ENCODE results near the gene STATH. TPM values are rescaled to one million over a fixed set of nuclear protein-coding genes. Genes with fewer than 3 reads are reported as not detected.
"Not testable (repeated sequence)": the region's sequence is repeated elsewhere in the genome, so short reads cannot be mapped to it uniquely, and the experiment has no call there.

The STATH gene
- total RNA-seq, 1 experiment from 2014 or later, result 6.8 TPM

DNA sequence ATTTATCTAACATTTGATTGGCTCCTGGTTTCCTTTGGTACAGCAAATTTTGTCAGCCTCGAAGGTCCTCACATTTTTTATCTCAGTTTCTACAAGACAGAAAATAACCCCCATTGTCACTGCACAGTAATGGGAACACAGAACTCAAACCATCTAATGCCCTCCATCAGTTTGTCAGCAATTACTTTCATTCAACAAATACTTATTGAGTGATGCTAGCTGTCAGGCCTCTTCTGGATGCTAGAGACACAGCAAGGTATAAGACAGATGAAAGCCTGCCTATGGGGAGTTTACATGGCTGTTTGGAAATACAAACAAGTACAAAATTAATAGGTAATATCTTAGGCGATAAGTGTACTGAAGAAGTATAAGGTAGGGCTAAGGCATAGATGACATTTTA is 27.5 kb downstream of the STATH start:
- Histone ChIP-seq H3K27me3 (no peaks in the 10 kb centered on the region), H3K4me3 (no peak overlapping the region), H3K27ac (no peak overlapping the region), H3K36me3 (no peaks in the 10 kb centered on the region), H3K4me1 (no peaks in the 10 kb centered on the region), H3K9me3 (replicated peaks) (no peaks in the 10 kb centered on the region)
- DNase-seq, result no peak

DNA sequence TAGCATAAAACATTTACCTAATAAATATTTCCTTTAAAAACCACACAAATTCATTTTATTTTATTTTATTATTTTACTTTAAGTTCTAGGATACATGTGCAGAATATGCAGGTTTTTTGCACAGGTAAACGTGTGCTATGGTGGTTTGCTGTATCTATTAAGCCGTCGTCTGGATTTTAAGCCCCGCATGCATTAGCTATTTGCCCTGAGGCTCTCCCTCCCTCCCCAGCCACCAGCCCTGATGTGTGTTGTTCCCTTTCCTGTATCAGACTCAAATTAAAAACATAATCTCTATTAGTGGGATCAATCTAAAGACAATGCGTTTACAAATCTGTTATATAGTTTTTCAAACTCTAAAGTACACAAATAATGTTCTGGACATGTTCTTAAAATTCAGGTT is 31.2 kb downstream of the STATH start:
- no peaks in the 10 kb centered on the region for H3K4me1 ChIP-seq
- H3K9me3 ChIP-seq (replicated peaks), result no peaks in the 10 kb centered on the region
- no peak overlapping the region for H3K4me3 ChIP-seq
- no peaks in the 10 kb centered on the region for H3K27me3 ChIP-seq
- no peaks in the 10 kb centered on the region for H3K36me3 ChIP-seq
- H3K27ac ChIP-seq, result no peak overlapping the region
- DNase-seq, result no peak

DNA sequence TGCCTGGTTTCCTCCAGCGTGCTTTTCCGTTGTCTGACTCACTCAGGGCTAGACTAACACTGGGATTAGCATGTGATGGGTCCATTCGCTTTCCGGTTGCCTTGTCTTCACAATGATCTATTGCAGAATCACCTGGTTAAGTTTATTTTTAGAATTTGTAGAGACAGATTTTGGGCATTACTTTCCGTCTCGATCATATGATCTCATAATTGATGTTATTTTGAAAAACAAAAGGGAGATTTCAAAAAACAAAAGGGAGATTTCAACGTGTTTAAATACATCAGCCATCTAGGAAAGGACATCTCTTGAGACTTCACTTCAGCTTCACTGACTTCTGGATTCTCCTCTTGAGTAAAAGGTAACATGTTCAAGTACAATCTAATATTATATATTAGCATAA is 32.4 kb downstream of the STATH start, which contains the start of gene HTN3:
TSS of gene HTN3 (plus strand) at position 301 of the 400 bp plus-strand sequence. CDS start 2,282 bp downstream, outside the sequence.
- H3K27ac ChIP-seq; H3K4me1 ChIP-seq; DNase-seq; H3K27me3 ChIP-seq; H3K4me3 ChIP-seq; H3K36me3 ChIP-seq; H3K9me3 ChIP-seq (replicated peaks): not testable (repeated sequence)

DNA sequence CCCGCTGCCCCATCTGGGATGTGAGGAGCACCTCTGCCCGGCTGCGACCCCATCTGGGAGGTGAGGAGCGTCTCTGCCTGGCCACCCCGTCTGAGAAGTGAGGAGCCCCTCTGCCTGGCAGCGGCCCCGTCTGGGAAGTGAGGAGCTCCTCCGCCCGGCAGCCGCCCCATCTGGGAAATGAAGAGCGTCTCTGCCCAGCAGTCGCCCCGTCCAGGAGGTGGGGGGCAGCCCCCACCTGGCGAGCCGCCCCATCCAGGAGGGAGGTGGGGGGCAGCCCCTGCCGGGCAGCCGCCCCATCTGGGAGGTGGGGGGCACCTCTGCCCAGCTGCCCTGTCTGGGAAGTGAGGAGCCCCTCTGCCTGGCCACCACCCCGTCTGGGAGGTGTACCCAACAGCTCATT is 41.8 kb downstream of the STATH start:
- H3K27me3 ChIP-seq; H3K27ac ChIP-seq; H3K4me1 ChIP-seq; H3K36me3 ChIP-seq; H3K4me3 ChIP-seq; DNase-seq; H3K9me3 ChIP-seq (replicated peaks): not testable (repeated sequence)

DNA sequence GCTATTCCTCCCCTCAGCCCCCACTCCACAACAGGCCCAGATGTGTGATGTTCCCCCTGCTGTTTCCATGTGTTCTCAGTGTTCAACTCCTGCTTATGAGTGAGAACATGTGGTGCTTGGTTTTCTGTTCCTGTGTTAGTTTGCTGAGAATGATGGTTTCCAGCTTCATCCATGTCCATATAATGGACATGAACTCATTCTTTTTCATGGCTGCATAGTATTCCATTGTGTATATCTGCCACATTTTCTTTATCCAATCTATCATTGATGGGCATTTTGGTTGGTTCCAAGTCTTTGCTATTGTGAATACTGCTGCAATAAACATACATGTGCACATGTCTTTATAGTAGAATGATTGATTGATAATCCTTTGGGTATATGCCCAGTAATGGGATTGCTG is 44.2 kb downstream of the STATH start:
- not testable (repeated sequence) for H3K9me3 ChIP-seq (replicated peaks); H3K4me1 ChIP-seq; H3K4me3 ChIP-seq; H3K27ac ChIP-seq; H3K36me3 ChIP-seq; DNase-seq; H3K27me3 ChIP-seq

DNA sequence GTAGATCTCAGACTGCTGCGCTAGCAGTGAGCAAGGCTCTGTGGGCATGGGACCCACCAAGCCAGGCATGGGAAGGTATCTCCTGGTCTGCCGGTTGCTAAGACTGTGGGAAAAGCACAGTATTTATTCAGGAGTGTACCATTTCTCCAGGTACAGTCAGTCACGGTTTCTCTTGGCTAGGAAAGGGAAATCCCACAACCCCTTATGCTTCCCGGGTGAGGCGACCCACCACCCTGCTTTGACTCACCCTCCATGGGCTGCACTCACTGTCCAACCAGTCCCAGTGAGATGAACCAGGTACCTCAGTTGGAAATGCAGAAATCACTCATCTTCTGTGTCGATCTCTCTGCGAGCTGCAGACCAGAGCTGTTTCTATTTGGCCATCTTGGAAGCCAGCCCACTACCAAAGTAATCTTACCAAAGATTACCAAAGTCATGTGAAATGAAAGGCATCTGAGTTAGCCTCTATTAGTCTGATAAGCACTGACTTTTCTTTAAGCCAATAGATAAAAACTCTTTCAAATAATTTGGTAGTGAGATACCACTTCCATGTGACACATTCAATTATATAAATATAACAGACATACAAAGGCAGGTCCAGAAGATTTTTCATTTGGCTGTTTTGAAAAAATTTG is 46.0 kb downstream of the STATH start:
- no peak overlapping the region for H3K27ac ChIP-seq
- no peak for DNase-seq
- H3K36me3 ChIP-seq, result no peaks in the 10 kb centered on the region
- no peaks in the 10 kb centered on the region; the same call in 1 of the 2 replicates for H3K27me3 ChIP-seq
- no peaks in the 10 kb centered on the region for H3K4me1 ChIP-seq
- H3K9me3 ChIP-seq (replicated peaks), result no peaks in the 10 kb centered on the region
- H3K4me3 ChIP-seq, result no peak overlapping the region

DNA sequence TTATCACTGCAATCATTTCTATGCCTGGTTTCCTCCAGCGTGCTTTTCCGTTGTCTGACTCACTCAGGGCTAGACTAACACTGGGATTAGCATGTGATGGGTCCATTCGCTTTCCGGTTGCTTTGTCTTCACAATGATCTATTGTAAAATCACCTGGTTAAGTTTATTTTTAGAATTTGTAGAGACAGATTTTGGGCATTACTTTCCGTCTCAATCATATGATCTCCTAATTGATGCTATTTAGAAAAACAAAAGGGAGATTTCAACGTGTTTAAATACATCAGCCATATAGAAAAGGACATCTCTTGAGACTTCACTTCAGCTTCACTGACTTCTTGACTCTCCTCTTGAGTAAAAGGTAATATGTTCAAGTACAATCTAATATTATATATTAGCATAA is 54.4 kb downstream of the STATH start, which contains the start of gene HTN1:
TSS of gene HTN1 (plus strand) at position 301 of the 400 bp plus-strand sequence. CDS start 2,639 bp downstream, outside the sequence.
- DNase-seq; H3K27ac ChIP-seq; H3K9me3 ChIP-seq (replicated peaks); H3K36me3 ChIP-seq; H3K27me3 ChIP-seq; H3K4me3 ChIP-seq; H3K4me1 ChIP-seq: not testable (repeated sequence)

Other genes starting within 250 kb of the STATH start
- 0.02 and 0.28 TPM in 2 replicates for gene SULT1B1, start 235.3 kb upstream of the STATH start, total RNA-seq (2014; rRNA removed; shearing (Covaris generic))
- gene SULT1E1, start 135.8 kb upstream of the STATH start, total RNA-seq (2014; rRNA removed; shearing (Covaris generic)), result not detected in 2 replicates
- not detected in 2 replicates for gene CSN1S1, start 64.9 kb upstream of the STATH start, total RNA-seq (2014; rRNA removed; shearing (Covaris generic))
- 0.13 TPM in 1 of 2 replicates, not detected in the other for gene CSN2, start 30.2 kb upstream of the STATH start, total RNA-seq (2014; rRNA removed; shearing (Covaris generic))
- gene HTN3, start 32.5 kb downstream of the STATH start, total RNA-seq (2014; rRNA removed; shearing (Covaris generic)), result 0.36 TPM in 1 of 2 replicates, not detected in the other
- not detected in 2 replicates for gene HTN1, start 54.5 kb downstream of the STATH start, total RNA-seq (2014; rRNA removed; shearing (Covaris generic))
- gene PRR27, start 158.3 kb downstream of the STATH start, total RNA-seq (2014; rRNA removed; shearing (Covaris generic)), result not detected in 2 replicates
- not detected in 2 replicates for gene ODAM, start 199.8 kb downstream of the STATH start, total RNA-seq (2014; rRNA removed; shearing (Covaris generic))
- gene FDCSP, start 230.2 kb downstream of the STATH start, total RNA-seq (2014; rRNA removed; shearing (Covaris generic)), result not detected in 2 replicates
- gene CSN3, start 246.6 kb downstream of the STATH start, total RNA-seq (2014; rRNA removed; shearing (Covaris generic)), result not detected in 2 replicates

Measured in SJCRH30 (cell line).